Breast epithelium (tissue), 3 donors: ENCODE results near the gene AFMID.

Experiments used
- POLR2A ChIP-seq: fragments of 450-650 bp; IDR thresholded peaks from one replicate; pipeline ENCODE4 v1.6.1; 2016; ENCODE audit warnings: antibody characterized with exemption, mild to moderate bottlenecking, moderate library complexity
- POLR2AphosphoS5 ChIP-seq, 3 donors: sonication (generic); formaldehyde crosslinking; IDR thresholded peaks; one replicate each; pipeline ENCODE4 v1.6.1; 2017; ENCODE audit warnings: antibody characterized with exemption in 3 of 3
- TF ChIP-seq, protein P1 (sequence below), 3 donors: fragments of 450-650 bp; IDR thresholded peaks; one replicate each; pipeline ENCODE4 v1.5.1; 2016 to 2017; ENCODE audit warnings: antibody characterized with exemption in 3 of 3, mild to moderate bottlenecking in 3 of 3, moderate library complexity in 3 of 3

DNA sequence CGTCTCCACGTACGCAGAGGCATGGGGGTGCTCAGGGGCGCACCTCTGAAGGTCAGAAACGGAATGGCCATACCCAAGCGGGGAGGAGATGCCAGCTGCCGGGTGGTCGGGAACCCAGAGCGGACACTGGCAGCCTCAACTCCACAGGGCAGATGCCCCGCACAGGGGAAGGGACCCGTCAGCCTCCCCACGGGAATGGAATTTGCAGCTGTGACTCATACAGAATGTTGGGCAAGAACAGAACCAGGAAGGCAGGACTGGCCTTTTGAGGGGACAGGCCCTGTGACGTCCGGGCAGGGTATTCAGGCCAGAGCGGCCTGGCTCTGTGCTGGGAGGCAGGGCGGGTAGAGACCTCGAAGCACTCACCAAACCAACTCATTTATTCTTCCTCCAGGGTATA lies 7.8 kb upstream of the AFMID start:
- TF ChIP-seq, protein P1, sequence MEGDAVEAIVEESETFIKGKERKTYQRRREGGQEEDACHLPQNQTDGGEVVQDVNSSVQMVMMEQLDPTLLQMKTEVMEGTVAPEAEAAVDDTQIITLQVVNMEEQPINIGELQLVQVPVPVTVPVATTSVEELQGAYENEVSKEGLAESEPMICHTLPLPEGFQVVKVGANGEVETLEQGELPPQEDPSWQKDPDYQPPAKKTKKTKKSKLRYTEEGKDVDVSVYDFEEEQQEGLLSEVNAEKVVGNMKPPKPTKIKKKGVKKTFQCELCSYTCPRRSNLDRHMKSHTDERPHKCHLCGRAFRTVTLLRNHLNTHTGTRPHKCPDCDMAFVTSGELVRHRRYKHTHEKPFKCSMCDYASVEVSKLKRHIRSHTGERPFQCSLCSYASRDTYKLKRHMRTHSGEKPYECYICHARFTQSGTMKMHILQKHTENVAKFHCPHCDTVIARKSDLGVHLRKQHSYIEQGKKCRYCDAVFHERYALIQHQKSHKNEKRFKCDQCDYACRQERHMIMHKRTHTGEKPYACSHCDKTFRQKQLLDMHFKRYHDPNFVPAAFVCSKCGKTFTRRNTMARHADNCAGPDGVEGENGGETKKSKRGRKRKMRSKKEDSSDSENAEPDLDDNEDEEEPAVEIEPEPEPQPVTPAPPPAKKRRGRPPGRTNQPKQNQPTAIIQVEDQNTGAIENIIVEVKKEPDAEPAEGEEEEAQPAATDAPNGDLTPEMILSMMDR (IDR thresholded peaks at IDR 0.05): no peak
- no peak for TF ChIP-seq POLR2A
- peak in 2 of 3 donors; percentile 47 to 50 for TF ChIP-seq POLR2AphosphoS5 (IDR thresholded peaks at IDR 0.05)
